ENCODE results near the gene CCL22. TPM values are rescaled to one million over a fixed set of nuclear protein-coding genes. Genes with fewer than 3 reads are reported as not detected.

CCL22 gene
- total and polyA plus RNA-seq, 2 of the 4 experiments (the other 2 are of a cell fraction): not detected

DNA sequence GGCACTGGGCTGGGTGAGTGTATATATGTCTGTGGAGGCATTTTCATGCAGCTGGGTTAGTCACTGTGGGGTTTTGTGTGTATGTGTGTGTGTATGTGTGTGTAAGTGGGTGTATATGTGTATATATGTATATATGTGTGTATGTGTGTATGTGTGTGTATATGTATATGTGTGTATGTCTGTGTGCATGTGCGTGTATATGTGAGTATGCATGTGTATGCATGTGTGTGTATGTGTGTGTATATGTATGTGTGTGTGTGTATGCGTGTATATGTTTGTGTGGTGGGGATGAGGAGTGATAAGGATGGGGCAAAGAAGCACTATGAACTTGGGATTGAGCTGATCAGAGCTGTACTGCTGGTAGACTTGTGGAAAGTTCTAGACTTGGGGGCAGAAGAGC lies 45.1 kb upstream of the CCL22 start:
- ATAC-seq (ENCODE audit: low read depth) (no peak), DNase-seq (no peak)
- no peak overlapping the region for H4K8ac ChIP-seq (ENCODE audit: low read depth in 2 of 2, low read length in 2 of 2)
- H3K23ac ChIP-seq (ENCODE audit: low read depth, low read length): no peak overlapping the region
- H4K91ac ChIP-seq (ENCODE audit: insufficient read depth, low read depth, low read length): no peak overlapping the region
- no peak overlapping the region for H3K4me3 ChIP-seq (ENCODE audit: insufficient read depth, low read depth, low read length)
- H4K5ac ChIP-seq (ENCODE audit: low read depth, low read length): no peak overlapping the region
- no peaks in the 10 kb centered on the region for H3K9me3 ChIP-seq (ENCODE audit: control insufficient read depth, insufficient read depth, low read length)
- H3K14ac ChIP-seq (replicated peaks; ENCODE audit: low read depth, low read length): no peak overlapping the region
- no peak overlapping the region for H2AK9ac ChIP-seq (replicated peaks; ENCODE audit: low read depth, low read length, poor library complexity)
- no peak overlapping the region for H3K56ac ChIP-seq (ENCODE audit: extremely low read depth, insufficient read depth, low read length)
- no peak overlapping the region for H2BK120ac ChIP-seq (ENCODE audit: low read depth, low read length)
- H3K18ac ChIP-seq (ENCODE audit: low read depth, low read length): no peak overlapping the region
- TF ChIP-seq RFX5 (IDR thresholded peaks at IDR 0.05; ENCODE audit: low read depth, low read length) (no peak), FOS (IDR thresholded peaks at IDR 0.05; ENCODE audit: low read depth, low read length) (no peak), SMC3 (IDR thresholded peaks at IDR 0.05; ENCODE audit: low read depth, low read length) (no peak), MAFK (IDR thresholded peaks at IDR 0.05; ENCODE audit: low read depth, low read length) (no peak), RCOR1 (IDR thresholded peaks at IDR 0.05; ENCODE audit: insufficient replicate concordance, low read length) (no peak), MXI1 (IDR thresholded peaks at IDR 0.05; ENCODE audit: borderline replicate concordance, low read depth, low read length) (no peak), BHLHE40 (IDR thresholded peaks at IDR 0.05; ENCODE audit: low read depth, low read length) (no peak), POLR2A (IDR thresholded peaks at IDR 0.05; ENCODE audit: low read depth, low read length) (no peak)
- TF ChIP-seq, protein P1, sequence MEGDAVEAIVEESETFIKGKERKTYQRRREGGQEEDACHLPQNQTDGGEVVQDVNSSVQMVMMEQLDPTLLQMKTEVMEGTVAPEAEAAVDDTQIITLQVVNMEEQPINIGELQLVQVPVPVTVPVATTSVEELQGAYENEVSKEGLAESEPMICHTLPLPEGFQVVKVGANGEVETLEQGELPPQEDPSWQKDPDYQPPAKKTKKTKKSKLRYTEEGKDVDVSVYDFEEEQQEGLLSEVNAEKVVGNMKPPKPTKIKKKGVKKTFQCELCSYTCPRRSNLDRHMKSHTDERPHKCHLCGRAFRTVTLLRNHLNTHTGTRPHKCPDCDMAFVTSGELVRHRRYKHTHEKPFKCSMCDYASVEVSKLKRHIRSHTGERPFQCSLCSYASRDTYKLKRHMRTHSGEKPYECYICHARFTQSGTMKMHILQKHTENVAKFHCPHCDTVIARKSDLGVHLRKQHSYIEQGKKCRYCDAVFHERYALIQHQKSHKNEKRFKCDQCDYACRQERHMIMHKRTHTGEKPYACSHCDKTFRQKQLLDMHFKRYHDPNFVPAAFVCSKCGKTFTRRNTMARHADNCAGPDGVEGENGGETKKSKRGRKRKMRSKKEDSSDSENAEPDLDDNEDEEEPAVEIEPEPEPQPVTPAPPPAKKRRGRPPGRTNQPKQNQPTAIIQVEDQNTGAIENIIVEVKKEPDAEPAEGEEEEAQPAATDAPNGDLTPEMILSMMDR (conservative IDR thresholded peaks at IDR 0.05; ENCODE audit: low read depth, low read length): no peak
- TF ChIP-seq, protein P2, sequence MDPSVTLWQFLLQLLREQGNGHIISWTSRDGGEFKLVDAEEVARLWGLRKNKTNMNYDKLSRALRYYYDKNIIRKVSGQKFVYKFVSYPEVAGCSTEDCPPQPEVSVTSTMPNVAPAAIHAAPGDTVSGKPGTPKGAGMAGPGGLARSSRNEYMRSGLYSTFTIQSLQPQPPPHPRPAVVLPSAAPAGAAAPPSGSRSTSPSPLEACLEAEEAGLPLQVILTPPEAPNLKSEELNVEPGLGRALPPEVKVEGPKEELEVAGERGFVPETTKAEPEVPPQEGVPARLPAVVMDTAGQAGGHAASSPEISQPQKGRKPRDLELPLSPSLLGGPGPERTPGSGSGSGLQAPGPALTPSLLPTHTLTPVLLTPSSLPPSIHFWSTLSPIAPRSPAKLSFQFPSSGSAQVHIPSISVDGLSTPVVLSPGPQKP (IDR thresholded peaks at IDR 0.05; ENCODE audit: borderline replicate concordance, low read depth, low read length): no peak
- H4K20me1 ChIP-seq (ENCODE audit: insufficient read depth, low read length): no peaks in the 10 kb centered on the region
- no peak overlapping the region for H2BK15ac ChIP-seq (ENCODE audit: low read depth, low read length)
- ChIA-PET POLR2A (ENCODE audit: unreplicated experiment) (no interaction called here), CTCF (no interaction called here)
- dilution Hi-C loops (cut with HindIII; ENCODE audit: low sequenced_read_pairs, unreplicated experiment) (no loop called here), intact Hi-C loops (cut with micrococcal nuclease) (no loop called here), in situ Hi-C loops (cut with MboI; ENCODE audit: low sequenced_read_pairs) (no loop called here)
- no peak overlapping the region for H3K27ac ChIP-seq (ENCODE audit: insufficient read depth, low read length)
- H3K9me1 ChIP-seq (ENCODE audit: insufficient read depth, low read length): peaks cover 7% of the 10 kb centered on the region
- no TSS peak for BruUV-seq (replicated peaks)
- no peak overlapping the region for H2BK20ac ChIP-seq (ENCODE audit: low read depth, low read length)
- H3K4ac ChIP-seq (ENCODE audit: low read depth, low read length): no peak overlapping the region
- H3K79me1 ChIP-seq (ENCODE audit: low read depth in 1 of 2, low read length in 2 of 2): no peaks in the 10 kb centered on the region
- no peak overlapping the region for H2AFZ ChIP-seq (replicated peaks; ENCODE audit: low read length, poor library complexity)
- peaks cover 31% of the 10 kb centered on the region for H3K27me3 ChIP-seq (ENCODE audit: control insufficient read depth, insufficient read depth, low read length)
- H2AK5ac ChIP-seq (ENCODE audit: low read depth, low read length): no peak overlapping the region
- H2BK5ac ChIP-seq (ENCODE audit: low read depth, low read length, poor library complexity, severe bottlenecking): peak overlapping the region; percentile 22
- no peak overlapping the region for H3K4me2 ChIP-seq (ENCODE audit: low read depth, low read length)
- WGBS, 2 experiments (ENCODE audit: extremely low coverage in 2 of 2, insufficient read length in 1 of 2): 86% methylated on average over 1 of the region's 2 CpGs; no CpG with 5 or more reads in 1 of the 2 experiments
- H3K9ac ChIP-seq (ENCODE audit: low read depth, low read length): no peak overlapping the region
- peaks cover 7% of the 10 kb centered on the region for H3K4me1 ChIP-seq (ENCODE audit: control insufficient read depth, insufficient read depth, low read length)
- H3K36me3 ChIP-seq (ENCODE audit: control insufficient read depth, insufficient read depth, low read length): no peaks in the 10 kb centered on the region

Measured in IMR-90 (cell line).